ENCODE results near the gene PDSS2. TPM values are rescaled to one million over a fixed set of nuclear protein-coding genes. Genes with fewer than 3 reads are reported as not detected.

PDSS2 gene
- total RNA-seq, 1 experiment from 2014 or later: 12.1 TPM

GRCh38 chr6:107423474-107423990 lies 35.8 kb downstream of the PDSS2 start:
- no peak overlapping the region for H3K27ac ChIP-seq (ENCODE audit: insufficient read length, low read depth, low read length)
- H3K4ac ChIP-seq (ENCODE audit: low read depth, low read length): no peak overlapping the region
- Mint-ChIP-seq H3K4me1 (peaks cover 0 to 5% of the 10 kb centered on the region in 2 experiments; a peak in 3 of 4 replicates), H3K27me3 (ENCODE audit: low read depth) (no peaks in the 10 kb centered on the region), H3K36me3 (ENCODE audit: insufficient read depth in 1 of 3, low read depth in 3 of 3) (peaks cover 20 to 29% (median 28%) of the 10 kb centered on the region in 3 experiments), H3K4me3 (no peak overlapping the region), H3K27ac (no peak overlapping the region), H3K9me3 (peaks cover 32 to 38% of the 10 kb centered on the region in 2 experiments)
- H3K4me1 ChIP-seq (ENCODE audit: insufficient read depth, low read length): no peaks in the 10 kb centered on the region
- no peaks in the 10 kb centered on the region for H4K20me1 ChIP-seq (ENCODE audit: control insufficient read depth, insufficient read depth, insufficient read length)
- no peak overlapping the region for H3K14ac ChIP-seq (ENCODE audit: insufficient read depth, low read length)
- H3K18ac ChIP-seq (ENCODE audit: insufficient read length, low read depth, low read length): no peak overlapping the region
- H4K8ac ChIP-seq (replicated peaks; ENCODE audit: insufficient read length, low read depth, low read length): no peak overlapping the region
- no CpG with 5 or more reads among the region's 1 CpG for WGBS (ENCODE audit: extremely low coverage, insufficient read length, low lambda C conversion rate)
- no peak overlapping the region for H4K5ac ChIP-seq (ENCODE audit: insufficient read length, low read depth, low read length)
- H3K23me2 ChIP-seq (ENCODE audit: insufficient read length, low read depth, low read length, poor library complexity, severe bottlenecking): no peaks in the 10 kb centered on the region
- no peak overlapping the region for H4K91ac ChIP-seq (ENCODE audit: insufficient read length, low read depth, low read length)
- H2AK5ac ChIP-seq (ENCODE audit: insufficient read length, low read length): no peak overlapping the region
- no peak overlapping the region for H2BK12ac ChIP-seq (ENCODE audit: insufficient read length, low read depth, low read length)
- TF ChIP-seq CTCF (conservative IDR thresholded peaks at IDR 0.05): no peak
- no peak overlapping the region for H3K56ac ChIP-seq (ENCODE audit: insufficient read length, low read depth, low read length)
- H3K27me3 ChIP-seq (ENCODE audit: insufficient read depth, low read length): no peaks in the 10 kb centered on the region
- H2AFZ ChIP-seq (ENCODE audit: low read length): no peak overlapping the region
- H3T11ph ChIP-seq (ENCODE audit: low read length): no peak overlapping the region
- no peak for DNase-seq
- no peak overlapping the region for H2BK120ac ChIP-seq (ENCODE audit: low read depth, low read length, poor library complexity, severe bottlenecking)
- no peak overlapping the region for H2BK15ac ChIP-seq (ENCODE audit: low read depth, low read length)
- H2BK5ac ChIP-seq (ENCODE audit: insufficient read length, low read length): no peak overlapping the region
- no peaks in the 10 kb centered on the region for H3K79me2 ChIP-seq (ENCODE audit: insufficient read depth, low read length)
- H2BK20ac ChIP-seq (ENCODE audit: low read depth, low read length, poor library complexity, severe bottlenecking): no peak overlapping the region
- no peak overlapping the region for H3K9ac ChIP-seq (ENCODE audit: extremely low read depth, insufficient read length, low read length)
- H3K23ac ChIP-seq (ENCODE audit: insufficient read length, low read depth, low read length): no peak overlapping the region
- H3K79me1 ChIP-seq (ENCODE audit: insufficient read depth, low read depth, low read length, poor library complexity, severe bottlenecking): no peaks in the 10 kb centered on the region
- H3K4me2 ChIP-seq (ENCODE audit: insufficient read depth, insufficient read length, low read length): no peak overlapping the region
- peaks cover 15% of the 10 kb centered on the region for H3K9me3 ChIP-seq (ENCODE audit: control insufficient read depth, low read depth, low read length)
